Choroid plexus epithelial cell (primary cell): ENCODE data around the gene JSRP1.
A peak's percentile ranks its signal among the peaks of the same experiment; 100 is the strongest.

Source experiments
- DNase-seq: peaks from one replicate; pipeline ENCODE4 v3.0.0-alpha.2; 2010; ENCODE audit warnings: low read depth
- H3K4me3 ChIP-seq: 2 replicates; pipeline ENCODE4 v1.5.1; 2011; ENCODE audit warnings: low read depth, mild to moderate bottlenecking, control low read depth, low read length, moderate library complexity
- CTCF ChIP-seq: conservative IDR thresholded peaks from 2 replicates; pipeline ENCODE4 v1.5.1; 2011; ENCODE audit warnings: low read depth, mild to moderate bottlenecking, control low read depth, inconsistent platforms, low read length, moderate library complexity

The JSRP1 gene

GRCh38 chr19:2210206-2210605, 46.0 kb downstream of the JSRP1 start:
- DNase-seq = no peak
- no peak overlapping the region for H3K4me3 ChIP-seq
- TF ChIP-seq CTCF = no peak

- no peak overlapping the region for H3K4me3 ChIP-seq
- DNase-seq = no peak
- no peak for TF ChIP-seq CTCF
These were observed 46.8 kb downstream of the JSRP1 start for GRCh38 chr19:2209408-2209807.

DNA sequence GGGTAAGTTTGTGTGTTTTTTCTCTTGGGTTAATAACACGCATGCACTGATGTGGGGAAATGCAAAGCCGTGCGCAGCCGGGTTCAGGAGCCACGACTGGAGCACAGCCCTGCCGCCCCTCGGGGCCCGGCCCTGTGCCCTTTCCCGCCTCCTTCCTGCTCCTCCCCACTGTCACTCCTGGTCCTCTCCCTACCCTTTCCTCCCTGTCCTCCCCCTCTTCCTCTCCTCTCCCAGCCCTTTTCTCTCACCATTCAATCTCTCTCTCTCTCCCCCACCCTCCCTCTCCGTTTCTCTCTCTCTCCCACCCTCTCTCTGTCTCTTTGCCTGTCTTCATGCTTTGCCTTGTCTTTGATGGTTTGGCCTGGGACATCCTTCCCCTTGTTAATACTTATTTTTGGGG, 47.2 kb downstream of the JSRP1 start:
- no peak for TF ChIP-seq CTCF
- no peak for DNase-seq
- no peak overlapping the region for H3K4me3 ChIP-seq

DNA sequence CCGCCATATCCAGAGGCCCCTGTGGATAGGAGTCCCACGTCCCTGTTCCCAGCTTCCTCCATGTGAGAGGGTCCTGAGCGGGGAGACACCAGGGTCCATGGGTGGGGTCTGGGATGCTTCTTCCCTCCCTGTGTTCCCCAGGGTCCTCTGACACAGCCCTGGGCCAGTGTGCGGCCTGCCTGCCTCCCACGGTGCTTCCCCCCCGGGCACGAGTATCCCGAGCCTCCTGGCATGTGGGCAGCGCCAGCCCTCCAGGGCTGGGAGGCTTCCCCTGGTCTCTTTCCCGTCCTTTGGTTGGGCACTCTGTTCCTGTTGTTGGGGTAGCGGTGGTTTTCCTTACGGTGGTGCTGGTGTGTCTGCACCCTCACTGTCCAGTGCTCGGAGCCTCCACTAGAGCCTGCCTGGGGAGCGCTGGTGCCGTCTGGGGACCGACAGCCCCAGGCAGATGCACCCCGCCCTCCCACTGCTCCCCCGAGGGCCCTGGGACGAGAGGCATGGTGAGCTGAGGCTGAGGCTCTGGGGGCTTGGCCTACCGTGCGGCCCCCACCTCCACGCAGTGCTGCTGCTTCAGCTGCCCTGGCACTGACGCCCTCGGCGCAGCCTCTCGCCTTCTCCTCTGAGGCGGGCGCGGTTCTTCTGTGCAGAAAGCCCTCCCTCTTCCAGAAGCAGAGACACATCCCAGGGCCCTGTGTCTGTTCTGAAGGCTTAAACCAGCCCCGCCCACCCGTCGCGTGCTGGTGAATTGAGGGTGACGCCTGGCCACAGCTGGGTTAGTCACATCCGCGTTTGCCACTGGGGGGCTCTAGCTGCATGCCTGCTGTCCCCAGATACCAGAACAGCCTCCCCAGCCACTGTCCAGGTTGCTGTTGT, 48.0 kb downstream of the JSRP1 start:
- peak; percentile 39 for TF ChIP-seq CTCF
- H3K4me3 ChIP-seq = no peak overlapping the region
- peak; percentile 53 for DNase-seq

DNA sequence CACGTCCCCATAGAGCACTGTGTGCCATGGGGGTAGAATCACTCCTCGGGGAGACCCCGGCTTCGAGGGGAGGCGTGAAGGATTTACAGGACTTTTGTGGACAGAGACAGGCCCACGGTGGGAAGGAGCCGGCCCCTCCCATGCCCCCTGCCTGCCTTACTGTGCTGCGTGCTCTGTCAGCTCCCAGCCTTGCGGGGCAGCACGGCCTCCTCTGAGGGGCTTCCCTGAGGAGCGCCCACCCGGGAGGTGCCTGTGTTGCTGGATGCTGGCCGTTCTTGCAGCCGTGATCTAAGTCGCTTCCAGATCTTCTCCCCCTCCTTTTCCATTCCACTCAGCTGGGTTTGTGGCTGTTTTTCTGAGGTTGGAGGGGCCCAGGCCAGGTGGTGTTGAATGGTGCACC, 49.2 kb downstream of the JSRP1 start:
- no peak for TF ChIP-seq CTCF
- no peak overlapping the region for H3K4me3 ChIP-seq
- no peak for DNase-seq

DNA sequence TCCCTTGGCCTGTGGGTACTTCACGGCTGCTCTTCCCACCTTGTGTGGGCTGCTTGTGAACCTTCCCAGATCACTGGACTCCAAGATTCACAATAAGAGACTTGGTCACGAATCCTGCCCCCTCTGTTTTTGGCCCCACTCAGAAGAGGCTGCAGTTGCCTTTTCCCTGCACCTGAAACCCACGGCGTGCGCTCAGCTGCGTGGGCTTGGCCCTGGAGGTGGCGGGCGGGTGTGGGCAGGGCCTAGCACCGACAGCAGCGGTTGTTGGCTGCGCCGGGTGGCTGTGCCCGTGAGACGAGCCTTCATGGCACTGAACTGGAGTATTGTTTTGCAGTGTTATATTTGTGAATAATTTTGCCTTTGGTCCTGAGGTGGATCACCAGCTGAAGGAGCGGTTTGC, 53.9 kb downstream of the JSRP1 start:
- no peak overlapping the region for H3K4me3 ChIP-seq
- no peak for DNase-seq
- no peak for TF ChIP-seq CTCF
